GM12878 (cell line): ENCODE measurements around the gene CNN3. TPM values are rescaled to one million over a fixed set of nuclear protein-coding genes. Genes with fewer than 3 reads are reported as not detected.

Source experiments
- ATAC-seq: fragments of 200-7000 bp; cut with Tn5 transposase; 3 replicates; pipeline ENCODE4 v1.9.1; 2020; ENCODE audit warnings: mild to moderate bottlenecking, moderate library complexity
- BruUV-seq: library from RNA; stranded (reverse); fragments of 400-500 nt; replicated peaks from 2 replicates; lab custom pipeline; 2021; lab: Mats Ljungman, UMichigan
- CTCF ChIA-PET: fragments of 300-600 bp; sonication (Branson Sonifier 250); formaldehyde crosslinking; extraction: SDS; loops from one replicate; lab custom pipeline; 2021; ENCODE audit warnings: inconsistent platforms; lab: Yijun Ruan, JAX
- POLR2A ChIA-PET: fragments of 350-600 bp; formaldehyde crosslinking; extraction: SDS; loops from one replicate; lab custom pipeline; 2021; ENCODE audit warnings: inconsistent platforms; lab: Charles Lee
- RAD21 ChIA-PET: fragments of 300-600 bp; sonication (Branson Sonifier 250); formaldehyde crosslinking; loops from one replicate; lab custom pipeline; 2023; ENCODE audit warnings: antibody characterized with exemption; ENCODE audit not compliant: unreplicated experiment; lab: Charles Lee
- SMC1A ChIA-PET: fragments of 300-600 bp; sonication (Branson Sonifier 250); formaldehyde crosslinking; loops from one replicate; lab custom pipeline; 2023; ENCODE audit not compliant: unreplicated experiment, uncharacterized antibody; lab: Charles Lee
- DNase-seq: peaks from one replicate; pipeline ENCODE4 v3.0.0-alpha.2; 2011; ENCODE audit warnings: low read depth, low spot score
- FAIRE-seq: peaks from 3 replicates; lab custom pipeline; 2011; peaks lifted over from hg19 to GRCh38; lab: Jason Lieb, UNC
- H2AFZ ChIP-seq: 2 replicates; pipeline ENCODE4 v1.6.0; 2011; ENCODE audit warnings: low read depth, low read length, control low read depth; ENCODE audit not compliant: control insufficient read depth
- H3K27ac ChIP-seq: 2 replicates; pipeline ENCODE4 v1.5.1; 2011; ENCODE audit warnings: control low read depth; ENCODE audit not compliant: control insufficient read depth, insufficient read depth
- H3K27me3 ChIP-seq, 2 experiments: replicated peaks in 1 of 2; 2 replicates each; pipeline versions ENCODE4 v1.6.0 to v1.6.1; 2011; ENCODE audit warnings: low read length in 1 of 2; ENCODE audit not compliant: control insufficient read depth in 2 of 2, insufficient read depth in 2 of 2
- H3K36me3 ChIP-seq, 2 experiments: 2 replicates each; pipeline ENCODE4 v1.5.1; 2011; ENCODE audit warnings: low read length in 1 of 2; ENCODE audit not compliant: control insufficient read depth in 2 of 2, insufficient read depth in 2 of 2
- H3K4me1 ChIP-seq: 2 replicates; pipeline ENCODE4 v1.6.1; 2011; ENCODE audit warnings: mild to moderate bottlenecking, low read length, moderate library complexity, mixed read lengths; ENCODE audit not compliant: control insufficient read depth, insufficient read depth
- H3K4me2 ChIP-seq: 2 replicates; pipeline ENCODE4 v1.6.0; 2011; ENCODE audit warnings: control low read depth; ENCODE audit not compliant: control insufficient read depth, insufficient read depth
- H3K4me3 ChIP-seq: fragments of 200-600 bp; sonication (generic); 2 replicates; pipeline ENCODE4 v1.5.1; 2016
- H3K79me2 ChIP-seq: 2 replicates; pipeline ENCODE4 v1.6.0; 2011; ENCODE audit warnings: low read length; ENCODE audit not compliant: control insufficient read depth, insufficient read depth
- H3K9ac ChIP-seq: 2 replicates; pipeline ENCODE4 v1.8.0; 2011; ENCODE audit warnings: low read length, control low read depth, mixed read lengths; ENCODE audit not compliant: control insufficient read depth, insufficient read depth
- H3K9me3 ChIP-seq: replicated peaks from 3 replicates; pipeline ENCODE4 v1.5.1; 2011; ENCODE audit warnings: mild to moderate bottlenecking, low read length; ENCODE audit not compliant: control insufficient read depth, insufficient read depth
- H4K20me1 ChIP-seq: 2 replicates; pipeline ENCODE4 v1.6.0; 2011; ENCODE audit not compliant: control insufficient read depth, insufficient read depth
- ATF2 ChIP-seq: IDR thresholded peaks from 2 replicates; pipeline ENCODE4 v1.6.1; 2012; ENCODE audit warnings: low read length, inconsistent platforms
- BACH1 ChIP-seq: fragments of 450-650 bp; IDR thresholded peaks from 2 replicates; pipeline ENCODE4 v1.6.1; 2017; ENCODE audit warnings: mild to moderate bottlenecking, borderline replicate concordance
- CREB1 ChIP-seq: IDR thresholded peaks from 2 replicates; pipeline ENCODE4 v1.6.1; 2012; ENCODE audit warnings: low read depth, mild to moderate bottlenecking, inconsistent platforms
- CTCF ChIP-seq, 3 experiments: IDR thresholded peaks in 2 of 3; conservative IDR thresholded peaks in 1 of 3; 2 replicates each; pipeline ENCODE4 v1.5.1; 2011; ENCODE audit warnings: low read depth in 3 of 3, low read length in 3 of 3, mild to moderate bottlenecking in 3 of 3, control low read depth in 2 of 3, moderate library complexity in 2 of 3, inconsistent platforms in 1 of 3, mixed read lengths in 1 of 3; ENCODE audit not compliant: control insufficient read depth in 2 of 3, insufficient read depth in 1 of 3; ENCODE audit errors: extremely low read depth in 1 of 3
- EED ChIP-seq: sonication (generic); IDR thresholded peaks from 2 replicates; pipeline ENCODE4 v1.6.1; 2016; ENCODE audit warnings: antibody characterized with exemption, low read depth
- HDAC2 ChIP-seq: fragments of 200-600 bp; sonication (generic); IDR thresholded peaks from 2 replicates; pipeline ENCODE4 v1.6.1; 2017
- KDM1A ChIP-seq: fragments of 200-600 bp; sonication (generic); IDR thresholded peaks from 2 replicates; pipeline ENCODE4 v1.6.1; 2016; ENCODE audit warnings: borderline replicate concordance
- RELB ChIP-seq: fragments of 450-650 bp; IDR thresholded peaks from 2 replicates; pipeline ENCODE4 v1.6.1; 2017; ENCODE audit warnings: low read depth, mild to moderate bottlenecking, moderate library complexity
- SIN3A ChIP-seq: IDR thresholded peaks from 2 replicates; pipeline ENCODE4 v1.6.1; 2012; ENCODE audit warnings: low read depth, low read length, improper control_type of control experiment
- SIX5 ChIP-seq: IDR thresholded peaks from 2 replicates; pipeline ENCODE4 v1.6.1; 2011; ENCODE audit warnings: mild to moderate bottlenecking, low read depth, low read length, moderate library complexity; ENCODE audit not compliant: severe bottlenecking
- SMARCA5 ChIP-seq: fragments of 450-650 bp; IDR thresholded peaks from 2 replicates; pipeline ENCODE4 v1.6.1; 2017; ENCODE audit warnings: mild to moderate bottlenecking
- SP1 ChIP-seq: IDR thresholded peaks from one replicate; pipeline ENCODE4 v1.6.1; 2011; ENCODE audit warnings: low read depth, low read length
- STAT3 ChIP-seq: IDR thresholded peaks from 2 replicates; pipeline ENCODE4 v1.6.1; 2011; ENCODE audit warnings: low read depth, low read length, improper control_type of control experiment
- TCF3 ChIP-seq: IDR thresholded peaks from 2 replicates; pipeline ENCODE4 v1.6.1; 2012; ENCODE audit warnings: low read depth, mild to moderate bottlenecking, low read length, borderline replicate concordance; ENCODE audit not compliant: insufficient read depth
- ZNF274 ChIP-seq: IDR thresholded peaks from one replicate; pipeline ENCODE4 v1.8.0; 2011; ENCODE audit not compliant: insufficient read length, insufficient read depth
- ZNF384 ChIP-seq: IDR thresholded peaks from 2 replicates; pipeline ENCODE4 v1.6.1; 2012; ENCODE audit warnings: low read depth, mild to moderate bottlenecking, low read length, improper control_type of control experiment, borderline replicate concordance
- ZNF592 ChIP-seq: fragments of 450-650 bp; IDR thresholded peaks from 2 replicates; pipeline ENCODE4 v1.6.1; 2017; ENCODE audit warnings: mild to moderate bottlenecking, moderate library complexity
- WGBS: methylation state at CpG from one replicate; pipeline ENCODE4 v1.1.6; 2016; ENCODE audit warnings: low lambda C conversion rate; ENCODE audit not compliant: insufficient replicate concordance, insufficient coverage; ENCODE audit errors: missing lambda C conversion rate; 5-methylcytosine and 5-hydroxymethylcytosine counted together
- in situ Hi-C: fragments of 300-500 bp; cut with MboI; formaldehyde crosslinking; loops from 9 replicates; pipeline ENCODE4 v1.14.3; 2018; ENCODE audit warnings: mixed read lengths
- intact Hi-C: fragments of 100-400 bp; cut with micrococcal nuclease; formaldehyde crosslinking; loops from one replicate; pipeline ENCODE4 v1.14.2; 2022; ENCODE audit not compliant: unreplicated experiment
- polyA plus RNA-seq, 11 experiments: library from polyadenylated mRNA; depleted of rRNA in 4 of 11; unstranded in 6 of 11; stranded (reverse) in 5 of 11; fragments of >200 nt; fragmentation: Nextera tagmentation in 4 of 11; fragmentation: Illumina TruSeq in 1 of 11; extraction: Ambion mirVana in 4 of 11; extraction: Trizol in 1 of 11; gene quantifications; 1 replicate in 1 of 11; 2 replicates in 10 of 11; pipeline versions ENCODE4 v1.2.1 to v1.2.3, GENCODE V29; 2011 to 2016; ENCODE audit warnings: inconsistent platforms in 2 of 11, missing spikeins in 2 of 11, low read depth in 1 of 11
- total RNA-seq, 4 experiments: library from RNA; depleted of rRNA in 3 of 4; stranded (reverse); fragments of >200 nt in 3 of 4; fragmentation: Illumina TruSeq in 1 of 4; extraction: Trizol in 1 of 4; gene quantifications; 2 replicates each; pipeline versions ENCODE4 v1.2.1 to v1.2.3, GENCODE V29; 2013 to 2021

The CNN3 gene
- total and polyA plus RNA-seq, 10 of the 15 experiments (the other 5 are each of a cell fraction or from before 2014, with no cell fraction given), result 0.20 to 48.4 (median 34.3) TPM

GRCh38 chr1:94917251-94917650 is 9.7 kb downstream of the CNN3 start:
- in situ Hi-C loops, result no loop called here
- Histone ChIP-seq H3K36me3 (no peaks in the 10 kb centered on the region), H3K79me2 (no peaks in the 10 kb centered on the region), H3K27ac (no peak overlapping the region), H3K9me3 (no peaks in the 10 kb centered on the region), H3K4me1 (no peaks in the 10 kb centered on the region), H2AFZ (no peak overlapping the region), H3K4me3 (no peak overlapping the region), H3K9ac (no peak overlapping the region), H4K20me1 (no peaks in the 10 kb centered on the region)
- WGBS, result 24% methylated on average over 6 of the region's 6 CpGs
- no peak for DNase-seq
- BruUV-seq, result no TSS peak
- RAD21 ChIA-PET, result no interaction called here
- POLR2A ChIA-PET, result no interaction called here
- FAIRE-seq, result no peak
- SMC1A ChIA-PET, result no interaction called here
- no peak for ATAC-seq
- CTCF ChIA-PET, result no interaction called here
- TF ChIP-seq BACH1, result no peak
- TF ChIP-seq RELB, result no peak
- no peak for TF ChIP-seq KDM1A
- no peak for TF ChIP-seq SP1
- TF ChIP-seq SIN3A, result no peak
- TF ChIP-seq TCF3, result no peak
- no peak for TF ChIP-seq HDAC2
- TF ChIP-seq SMARCA5, result no peak
- no peak for TF ChIP-seq ZNF592
- no peak for TF ChIP-seq CREB1
- no peak for TF ChIP-seq ZNF274
- TF ChIP-seq ATF2, result no peak
- TF ChIP-seq EED, result no peak
- no peak for TF ChIP-seq ZNF384
- no peak for TF ChIP-seq CTCF (IDR thresholded peaks at IDR 0.05 in 2 of 3, conservative IDR thresholded peaks at IDR 0.05 in 1 of 3; ENCODE audit: control insufficient read depth in 2 of 3, extremely low read depth in 1 of 3, insufficient read depth in 1 of 3, low read depth in 3 of 3, low read length in 3 of 3)
- no peak for TF ChIP-seq STAT3
- no peak for TF ChIP-seq SIX5
- TF ChIP-seq, all 136 proteins: peak for 0
- H3K4me2 ChIP-seq, result no peak overlapping the region
- H3K27me3 ChIP-seq, result peaks cover 0 to 2% of the 10 kb centered on the region in 2 experiments; a peak in 2 of 4 replicates
- intact Hi-C loops, result no loop called here
